ENCODE data around the gene SSTR3. TPM values are rescaled to one million over a fixed set of nuclear protein-coding genes. Genes with fewer than 3 reads are reported as not detected.

Gene SSTR3
- total RNA-seq, 1 donor from 2014 or later: not detected

DNA sequence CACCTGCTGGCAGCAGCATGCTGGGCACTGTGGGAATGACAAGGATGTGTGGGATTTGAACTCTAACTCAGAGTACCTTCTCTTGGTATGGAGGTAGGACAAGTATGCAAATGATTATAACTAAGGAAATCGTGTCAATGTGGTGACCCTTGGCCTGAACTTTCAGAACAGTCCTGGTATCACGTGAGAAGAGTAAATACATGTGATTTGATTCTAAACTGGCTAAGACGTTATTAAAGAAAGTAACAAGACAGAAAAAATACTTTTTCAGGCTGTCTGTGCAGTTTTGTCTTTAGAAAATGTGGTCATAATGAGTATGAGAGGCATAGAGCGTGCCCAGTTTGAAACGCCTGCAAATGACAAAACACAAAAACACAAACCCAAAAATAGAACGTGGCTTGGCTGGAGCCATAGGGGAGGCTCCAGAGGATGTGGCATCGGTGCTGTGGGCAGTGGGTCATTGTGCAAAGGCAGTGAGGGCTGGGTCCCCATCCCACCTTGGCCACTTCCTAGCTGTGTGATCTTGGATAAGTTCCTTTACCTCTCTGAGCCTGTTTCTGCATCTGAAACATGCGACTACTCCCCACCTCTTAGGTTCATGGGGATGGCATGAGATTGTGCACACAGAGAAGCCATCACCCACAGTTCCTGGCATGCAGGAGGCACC, 44.2 kb downstream of the SSTR3 start:
- Mint-ChIP-seq H3K4me3 (ENCODE audit: unreplicated experiment) (no peak overlapping the region), H3K27me3 (ENCODE audit: low read depth) (peaks cover 16% of the 10 kb centered on the region), H3K36me3 (ENCODE audit: low read depth) (no peaks in the 10 kb centered on the region), H3K9me3 (ENCODE audit: low read depth) (no peaks in the 10 kb centered on the region), H3K4me1 (ENCODE audit: low read depth) (peaks cover 3% of the 10 kb centered on the region), H3K27ac (ENCODE audit: unreplicated experiment) (no peak overlapping the region)
- no peak for TF ChIP-seq CTCF (IDR thresholded peaks at IDR 0.05)
- DNase-seq (ENCODE audit: low spot score): no peak

- no peak for TF ChIP-seq CTCF (IDR thresholded peaks at IDR 0.05)
- Mint-ChIP-seq H3K27ac (ENCODE audit: unreplicated experiment) (no peak overlapping the region), H3K36me3 (ENCODE audit: low read depth) (no peaks in the 10 kb centered on the region)
Measured at GRCh38 chr22:37167176-37167980, 44.9 kb downstream of the SSTR3 start.

GRCh38 chr22:37166675-37167066, 45.6 kb downstream of the SSTR3 start:
- Mint-ChIP-seq H3K27me3 (ENCODE audit: low read depth) (peaks cover 15% of the 10 kb centered on the region), H3K4me1 (ENCODE audit: low read depth) (peaks cover 3% of the 10 kb centered on the region), H3K9me3 (ENCODE audit: low read depth) (no peaks in the 10 kb centered on the region), H3K36me3 (ENCODE audit: low read depth) (no peaks in the 10 kb centered on the region), H3K27ac (ENCODE audit: unreplicated experiment) (no peak overlapping the region), H3K4me3 (ENCODE audit: unreplicated experiment) (peak overlapping the region; percentile 34)
- peak; percentile 94 for TF ChIP-seq CTCF (IDR thresholded peaks at IDR 0.05)
- DNase-seq (ENCODE audit: low spot score): peak; percentile 77

More at GRCh38 chr22:37167176-37167980, 44.9 kb downstream of the SSTR3 start:
- peaks cover 16% of the 10 kb centered on the region for H3K27me3 Mint-ChIP-seq (ENCODE audit: low read depth)
- no peaks in the 10 kb centered on the region for H3K9me3 Mint-ChIP-seq (ENCODE audit: low read depth)
- H3K4me1 Mint-ChIP-seq (ENCODE audit: low read depth): peaks cover 3% of the 10 kb centered on the region
- H3K4me3 Mint-ChIP-seq (ENCODE audit: unreplicated experiment): no peak overlapping the region
- peak; percentile 70 for DNase-seq (ENCODE audit: low spot score)

- DNase-seq (ENCODE audit: low spot score): peak; percentile 57
- Mint-ChIP-seq H3K4me1 (ENCODE audit: low read depth) (peaks cover 3% of the 10 kb centered on the region), H3K9me3 (ENCODE audit: low read depth) (no peaks in the 10 kb centered on the region), H3K27me3 (ENCODE audit: low read depth) (peaks cover 11% of the 10 kb centered on the region), H3K27ac (ENCODE audit: unreplicated experiment) (no peak overlapping the region), H3K4me3 (ENCODE audit: unreplicated experiment) (no peak overlapping the region), H3K36me3 (ENCODE audit: low read depth) (no peaks in the 10 kb centered on the region)
- TF ChIP-seq CTCF (IDR thresholded peaks at IDR 0.05): no peak
Measured at GRCh38 chr22:37165940-37166674, 46.2 kb downstream of the SSTR3 start.

- Mint-ChIP-seq H3K27me3 (ENCODE audit: low read depth) (peaks cover 12% of the 10 kb centered on the region), H3K36me3 (ENCODE audit: low read depth) (no peaks in the 10 kb centered on the region), H3K4me1 (ENCODE audit: low read depth) (peaks cover 3% of the 10 kb centered on the region), H3K9me3 (ENCODE audit: low read depth) (no peaks in the 10 kb centered on the region), H3K27ac (ENCODE audit: unreplicated experiment) (no peak overlapping the region), H3K4me3 (ENCODE audit: unreplicated experiment) (no peak overlapping the region)
- DNase-seq (ENCODE audit: low spot score): peak; percentile 38
- no peak for TF ChIP-seq CTCF (IDR thresholded peaks at IDR 0.05)
Measured at GRCh38 chr22:37165066-37165465, 47.2 kb downstream of the SSTR3 start.
